HG03280 (cell line): ENCODE measurements around the gene ERICH2.

Experiments used
- ATAC-seq: cut with Tn5 transposase; IDR thresholded peaks from one replicate; pipeline ENCODE4 v1.9.1; 2021; ENCODE audit warnings: mild to moderate bottlenecking, moderate library complexity; ENCODE audit not compliant: unreplicated experiment

The ERICH2 gene

GRCh38 chr2:170816504-170817092, 46.4 kb downstream of the ERICH2 start, which contains the start of gene GAD1:
GAD1 (plus strand) TSS chr2:170816887; CDS start chr2:170818592, 1,705 bp downstream.
- no peak for ATAC-seq

GRCh38 chr2:170817093-170818035, 47.2 kb downstream of the ERICH2 start:
- no peak for ATAC-seq

GRCh38 chr2:170818036-170818751, 48.0 kb downstream of the ERICH2 start:
- ATAC-seq = no peak

- no peak for ATAC-seq
Observed at GRCh38 chr2:170818752-170819470, 48.7 kb downstream of the ERICH2 start.

- no peak for ATAC-seq
Observed at GRCh38 chr2:170819680-170820664, 49.8 kb downstream of the ERICH2 start.

GRCh38 chr2:170820757-170821530, 50.8 kb downstream of the ERICH2 start:
- no peak for ATAC-seq

GRCh38 chr2:170821531-170822289, 51.5 kb downstream of the ERICH2 start:
- ATAC-seq = no peak

GRCh38 chr2:170822290-170823087, 52.3 kb downstream of the ERICH2 start:
- no peak for ATAC-seq

GRCh38 chr2:170823088-170823897, 53.1 kb downstream of the ERICH2 start:
- ATAC-seq = no peak

- no peak for ATAC-seq
Observed at GRCh38 chr2:170823898-170824215, 53.7 kb downstream of the ERICH2 start.

- ATAC-seq = no peak
Observed at GRCh38 chr2:170824526-170825015, 54.4 kb downstream of the ERICH2 start.

- ATAC-seq = no peak
Observed at GRCh38 chr2:170827841-170828532, 57.8 kb downstream of the ERICH2 start.

- ATAC-seq = no peak
Observed at GRCh38 chr2:170828533-170828916, 58.3 kb downstream of the ERICH2 start.

GRCh38 chr2:170829036-170829435, 58.9 kb downstream of the ERICH2 start:
- ATAC-seq = no peak

GRCh38 chr2:170830166-170830565, 60.0 kb downstream of the ERICH2 start:
- ATAC-seq = no peak

- no peak for ATAC-seq
Observed at GRCh38 chr2:170831115-170831514, 60.9 kb downstream of the ERICH2 start.
